ENCODE results near the gene SFXN3. TPM values are rescaled to one million over a fixed set of nuclear protein-coding genes. Genes with fewer than 3 reads are reported as not detected.

Gene SFXN3
- total and polyA plus RNA-seq, 2 of the 13 experiments (the other 11 are each of a cell fraction or from before 2014, with no cell fraction given) = 16.8 to 71.5 TPM

DNA sequence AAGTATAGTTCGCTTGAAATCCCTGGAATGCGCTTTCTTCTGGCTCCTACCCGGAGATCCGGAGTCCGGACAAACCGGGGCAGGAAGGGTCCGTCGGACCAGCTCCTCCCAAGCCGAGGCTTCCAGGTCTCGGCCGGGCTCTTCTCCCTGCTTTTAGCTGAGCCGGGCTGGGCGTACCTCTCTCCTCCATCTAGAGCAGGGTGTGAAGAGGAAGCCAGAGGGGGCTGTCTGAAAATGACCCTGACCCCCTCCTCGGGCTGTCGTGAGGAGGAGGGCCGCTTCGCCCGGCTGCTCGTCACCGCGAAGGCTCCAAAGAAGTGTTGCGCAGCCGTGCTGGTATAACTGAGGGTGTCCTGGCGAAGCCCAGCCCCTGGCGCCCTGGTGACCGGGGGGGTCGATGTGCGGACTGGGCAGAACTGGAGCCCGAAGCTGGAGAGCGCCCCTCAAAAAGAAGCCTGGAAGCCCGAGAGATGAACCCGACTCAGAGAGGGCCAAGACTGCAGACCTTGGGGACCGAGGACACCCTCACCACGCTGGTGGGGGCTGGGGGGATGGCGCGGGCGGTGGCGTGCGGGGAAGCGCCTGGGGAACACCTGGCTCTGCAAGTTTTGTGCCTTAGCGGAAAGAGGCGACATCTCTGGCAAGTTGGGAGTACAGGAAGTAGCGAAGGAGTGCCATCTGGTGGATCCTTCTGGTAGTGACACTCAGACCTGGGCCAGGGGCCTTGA, 36.5 kb downstream of the SFXN3 start (continued):
- TF ChIP-seq ZBTB8A (CRISPR knock-in tag; IDR thresholded peaks at IDR 0.05; ENCODE audit: borderline replicate concordance, low read depth) = no peak
- TF ChIP-seq, protein P1, sequence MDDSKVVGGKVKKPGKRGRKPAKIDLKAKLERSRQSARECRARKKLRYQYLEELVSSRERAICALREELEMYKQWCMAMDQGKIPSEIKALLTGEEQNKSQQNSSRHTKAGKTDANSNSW (CRISPR knock-in tag; IDR thresholded peaks at IDR 0.05; ENCODE audit: borderline replicate concordance) = no peak
- TF ChIP-seq MAFK (conservative IDR thresholded peaks at IDR 0.05 in 1 of 2, IDR thresholded peaks at IDR 0.05 in 1 of 2; ENCODE audit: low read length in 2 of 2) = no peak
- no peak for TF ChIP-seq SRY (CRISPR knock-in tag; IDR thresholded peaks at IDR 0.05)
- no peak for TF ChIP-seq KDM6A (CRISPR knock-in tag; IDR thresholded peaks at IDR 0.05; ENCODE audit: low read depth)
- peak; percentile 58; the same call in 1 of the 2 replicates for TF ChIP-seq ELF1 (CRISPR knock-in tag; IDR thresholded peaks at IDR 0.05)
- TF ChIP-seq ZNF672 (CRISPR knock-in tag; IDR thresholded peaks at IDR 0.05) = no peak
- TF ChIP-seq KDM4B (CRISPR knock-in tag; IDR thresholded peaks at IDR 0.05) = no peak
- peak; percentile 66 for TF ChIP-seq SAP130 (CRISPR knock-in tag; IDR thresholded peaks at IDR 0.05; ENCODE audit: low read depth)
- TF ChIP-seq POLR2AphosphoS5 (IDR thresholded peaks at IDR 0.05; ENCODE audit: low read depth, low read length) = no peak; the same call in 1 of the 2 replicates
- no peak for TF ChIP-seq FOXA1 (IDR thresholded peaks at IDR 0.05)
- TF ChIP-seq FOXA1 (CRISPR knock-in tag; IDR thresholded peaks at IDR 0.05) = no peak
- TF ChIP-seq, protein P2, sequence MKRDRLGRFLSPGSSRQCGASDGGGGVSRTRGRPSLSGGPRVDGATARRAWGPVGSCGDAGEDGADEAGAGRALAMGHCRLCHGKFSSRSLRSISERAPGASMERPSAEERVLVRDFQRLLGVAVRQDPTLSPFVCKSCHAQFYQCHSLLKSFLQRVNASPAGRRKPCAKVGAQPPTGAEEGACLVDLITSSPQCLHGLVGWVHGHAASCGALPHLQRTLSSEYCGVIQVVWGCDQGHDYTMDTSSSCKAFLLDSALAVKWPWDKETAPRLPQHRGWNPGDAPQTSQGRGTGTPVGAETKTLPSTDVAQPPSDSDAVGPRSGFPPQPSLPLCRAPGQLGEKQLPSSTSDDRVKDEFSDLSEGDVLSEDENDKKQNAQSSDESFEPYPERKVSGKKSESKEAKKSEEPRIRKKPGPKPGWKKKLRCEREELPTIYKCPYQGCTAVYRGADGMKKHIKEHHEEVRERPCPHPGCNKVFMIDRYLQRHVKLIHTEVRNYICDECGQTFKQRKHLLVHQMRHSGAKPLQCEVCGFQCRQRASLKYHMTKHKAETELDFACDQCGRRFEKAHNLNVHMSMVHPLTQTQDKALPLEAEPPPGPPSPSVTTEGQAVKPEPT (CRISPR knock-in tag; IDR thresholded peaks at IDR 0.05; ENCODE audit: low read depth) = no peak
- TF ChIP-seq MAFF (IDR thresholded peaks at IDR 0.05; ENCODE audit: low read depth, low read length) = no peak
- no peak for TF ChIP-seq PHF5A (CRISPR knock-in tag; IDR thresholded peaks at IDR 0.05; ENCODE audit: low read depth, unreplicated experiment)
- TF ChIP-seq ZNF501 (CRISPR knock-in tag; IDR thresholded peaks at IDR 0.05) = peak; percentile 62; the same call in 1 of the 2 replicates
- no peak for TF ChIP-seq ZNF432 (CRISPR knock-in tag; IDR thresholded peaks at IDR 0.05; ENCODE audit: borderline replicate concordance)
- no peak for TF ChIP-seq ZNF660 (CRISPR knock-in tag; IDR thresholded peaks at IDR 0.05; ENCODE audit: borderline replicate concordance, low read depth)
- TF ChIP-seq KLF12 (CRISPR knock-in tag; IDR thresholded peaks at IDR 0.05; ENCODE audit: borderline replicate concordance) = 0 out of 2 replicates have a peak, but pooled peaks have one; percentile 53
- TF ChIP-seq ZNF343 (CRISPR knock-in tag; IDR thresholded peaks at IDR 0.05) = no peak
- TF ChIP-seq CENPX (CRISPR knock-in tag; IDR thresholded peaks at IDR 0.05) = no peak
- no peak for TF ChIP-seq ZFP1 (CRISPR knock-in tag; IDR thresholded peaks at IDR 0.05)
- TF ChIP-seq, protein P3, sequence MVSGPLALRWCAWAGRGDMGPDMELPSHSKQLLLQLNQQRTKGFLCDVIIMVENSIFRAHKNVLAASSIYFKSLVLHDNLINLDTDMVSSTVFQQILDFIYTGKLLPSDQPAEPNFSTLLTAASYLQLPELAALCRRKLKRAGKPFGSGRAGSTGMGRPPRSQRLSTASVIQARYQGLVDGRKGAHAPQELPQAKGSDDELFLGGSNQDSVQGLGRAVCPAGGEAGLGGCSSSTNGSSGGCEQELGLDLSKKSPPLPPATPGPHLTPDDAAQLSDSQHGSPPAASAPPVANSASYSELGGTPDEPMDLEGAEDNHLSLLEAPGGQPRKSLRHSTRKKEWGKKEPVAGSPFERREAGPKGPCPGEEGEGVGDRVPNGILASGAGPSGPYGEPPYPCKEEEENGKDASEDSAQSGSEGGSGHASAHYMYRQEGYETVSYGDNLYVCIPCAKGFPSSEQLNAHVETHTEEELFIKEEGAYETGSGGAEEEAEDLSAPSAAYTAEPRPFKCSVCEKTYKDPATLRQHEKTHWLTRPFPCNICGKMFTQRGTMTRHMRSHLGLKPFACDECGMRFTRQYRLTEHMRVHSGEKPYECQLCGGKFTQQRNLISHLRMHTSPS (CRISPR knock-in tag; IDR thresholded peaks at IDR 0.05; ENCODE audit: low read depth) = no peak
- TF ChIP-seq, protein P4, sequence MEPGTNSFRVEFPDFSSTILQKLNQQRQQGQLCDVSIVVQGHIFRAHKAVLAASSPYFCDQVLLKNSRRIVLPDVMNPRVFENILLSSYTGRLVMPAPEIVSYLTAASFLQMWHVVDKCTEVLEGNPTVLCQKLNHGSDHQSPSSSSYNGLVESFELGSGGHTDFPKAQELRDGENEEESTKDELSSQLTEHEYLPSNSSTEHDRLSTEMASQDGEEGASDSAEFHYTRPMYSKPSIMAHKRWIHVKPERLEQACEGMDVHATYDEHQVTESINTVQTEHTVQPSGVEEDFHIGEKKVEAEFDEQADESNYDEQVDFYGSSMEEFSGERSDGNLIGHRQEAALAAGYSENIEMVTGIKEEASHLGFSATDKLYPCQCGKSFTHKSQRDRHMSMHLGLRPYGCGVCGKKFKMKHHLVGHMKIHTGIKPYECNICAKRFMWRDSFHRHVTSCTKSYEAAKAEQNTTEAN (CRISPR knock-in tag; conservative IDR thresholded peaks at IDR 0.05) = peak; percentile 42; the same call in 1 of the 2 replicates
- TF ChIP-seq TOPORS (CRISPR knock-in tag; IDR thresholded peaks at IDR 0.05) = no peak
- TF ChIP-seq ISL2 (CRISPR knock-in tag; IDR thresholded peaks at IDR 0.05) = no peak
- TF ChIP-seq, protein P5, sequence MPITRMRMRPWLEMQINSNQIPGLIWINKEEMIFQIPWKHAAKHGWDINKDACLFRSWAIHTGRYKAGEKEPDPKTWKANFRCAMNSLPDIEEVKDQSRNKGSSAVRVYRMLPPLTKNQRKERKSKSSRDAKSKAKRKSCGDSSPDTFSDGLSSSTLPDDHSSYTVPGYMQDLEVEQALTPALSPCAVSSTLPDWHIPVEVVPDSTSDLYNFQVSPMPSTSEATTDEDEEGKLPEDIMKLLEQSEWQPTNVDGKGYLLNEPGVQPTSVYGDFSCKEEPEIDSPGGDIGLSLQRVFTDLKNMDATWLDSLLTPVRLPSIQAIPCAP (CRISPR knock-in tag; IDR thresholded peaks at IDR 0.05; ENCODE audit: low read depth) = no peak
